HG03103 (cell line): ENCODE results near the gene SH3YL1.

Experiments
- ATAC-seq: cut with Tn5 transposase; IDR thresholded peaks from one replicate; pipeline ENCODE4 v1.9.1; 2021; ENCODE audit warnings: low read depth; ENCODE audit not compliant: unreplicated experiment

Gene SH3YL1

GRCh38 chr2:282371-283263 is 18.8 kb upstream of the SH3YL1 start:
- no peak for ATAC-seq

GRCh38 chr2:281381-281780 is 17.5 kb upstream of the SH3YL1 start:
- ATAC-seq: no peak

GRCh38 chr2:280650-281110 is 16.8 kb upstream of the SH3YL1 start:
- ATAC-seq: no peak

- ATAC-seq: no peak
Measured at GRCh38 chr2:279956-280649, 16.3 kb upstream of the SH3YL1 start.

GRCh38 chr2:279366-279765 is 15.5 kb upstream of the SH3YL1 start:
- no peak for ATAC-seq

- ATAC-seq: no peak
Measured at GRCh38 chr2:278927-279320, 15.1 kb upstream of the SH3YL1 start.

- ATAC-seq: no peak
Measured at GRCh38 chr2:278312-278926, 14.6 kb upstream of the SH3YL1 start.

GRCh38 chr2:275466-275865 is 11.6 kb upstream of the SH3YL1 start:
- peak; percentile 95 for ATAC-seq

GRCh38 chr2:274503-274902 is 10.7 kb upstream of the SH3YL1 start:
- no peak for ATAC-seq

GRCh38 chr2:273333-273732 is 9.5 kb upstream of the SH3YL1 start:
- ATAC-seq: no peak

GRCh38 chr2:271917-272316 is 8.1 kb upstream of the SH3YL1 start:
- ATAC-seq: no peak

- ATAC-seq: no peak
Measured at GRCh38 chr2:270861-271260, 7.0 kb upstream of the SH3YL1 start.

- ATAC-seq: no peak
Measured at GRCh38 chr2:269356-270030, 5.7 kb upstream of the SH3YL1 start.

GRCh38 chr2:268323-268722 is 4.5 kb upstream of the SH3YL1 start:
- ATAC-seq: no peak

- peak; percentile 82 for ATAC-seq
Measured at GRCh38 chr2:264493-265468, 949 bp upstream of the SH3YL1 start, which contains the start of gene ACP1. Gene ACP1, plus strand, starts transcription at chr2:264947. Its CDS starts 18 bp downstream, at chr2:264965.

GRCh38 chr2:263022-263738 is 652 bp downstream of the SH3YL1 start:
- ATAC-seq: no peak

- ATAC-seq: no peak
Measured at GRCh38 chr2:262117-262516, 1.7 kb downstream of the SH3YL1 start.

GRCh38 chr2:260507-261161 is 3.2 kb downstream of the SH3YL1 start:
- ATAC-seq: no peak
